NCI-H82 treated with DMSO at 0.1 percent for 48 hours (cell line): ENCODE measurements around the gene FREY1.

Experiments used
- DNase-seq: peaks from one replicate; lab custom pipeline; 2025; ENCODE audit not compliant: unreplicated experiment; lab: John Stamatoyannopoulos, UW

The FREY1 gene

GRCh38 chr11:45895553-45896259 is 11.4 kb downstream of the FREY1 start:
- no peak for DNase-seq

GRCh38 chr11:45894555-45895247 is 12.4 kb downstream of the FREY1 start:
- DNase-seq: no peak

DNA sequence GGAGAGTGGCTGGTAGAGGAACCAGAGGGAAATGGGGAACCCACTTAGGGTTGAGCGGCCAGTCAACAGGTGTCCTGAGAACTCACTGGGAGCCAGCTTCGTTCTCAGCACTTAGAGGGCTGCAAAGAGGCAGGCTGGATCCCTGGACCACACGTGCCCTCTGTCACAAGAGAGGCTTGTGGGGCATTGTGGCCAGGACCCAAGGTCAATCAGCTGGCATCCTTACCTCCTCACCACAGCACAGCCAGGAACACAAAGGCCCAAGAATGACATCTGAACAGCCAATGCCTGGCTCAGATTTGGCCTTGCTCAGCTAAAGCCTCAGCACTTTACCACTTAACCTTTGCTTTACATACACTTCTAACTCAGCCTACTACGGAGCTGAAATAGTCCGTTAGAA is 14.2 kb downstream of the FREY1 start:
- no peak for DNase-seq

GRCh38 chr11:45890886-45891550 is 16.1 kb downstream of the FREY1 start:
- no peak for DNase-seq

DNA sequence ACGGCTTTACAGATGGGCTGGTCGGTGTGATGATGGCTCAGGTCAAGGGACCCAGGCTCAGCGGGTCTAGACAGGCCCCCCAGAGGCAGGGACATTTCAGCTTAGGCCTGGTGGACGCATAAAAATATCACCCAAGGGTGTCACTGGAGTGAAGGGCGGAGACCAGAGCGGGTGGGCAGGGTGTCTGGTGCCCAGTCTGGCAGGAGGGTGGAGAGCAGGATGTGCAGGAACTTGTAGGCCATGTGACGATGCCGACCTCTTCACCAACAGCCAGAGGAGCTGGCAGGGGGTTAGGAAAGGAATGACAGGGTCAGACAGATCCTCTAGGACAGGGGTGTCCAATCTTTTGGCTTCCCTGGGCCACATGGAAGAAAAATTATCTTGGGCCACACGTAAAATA is 17.1 kb downstream of the FREY1 start:
- DNase-seq: no peak

DNA sequence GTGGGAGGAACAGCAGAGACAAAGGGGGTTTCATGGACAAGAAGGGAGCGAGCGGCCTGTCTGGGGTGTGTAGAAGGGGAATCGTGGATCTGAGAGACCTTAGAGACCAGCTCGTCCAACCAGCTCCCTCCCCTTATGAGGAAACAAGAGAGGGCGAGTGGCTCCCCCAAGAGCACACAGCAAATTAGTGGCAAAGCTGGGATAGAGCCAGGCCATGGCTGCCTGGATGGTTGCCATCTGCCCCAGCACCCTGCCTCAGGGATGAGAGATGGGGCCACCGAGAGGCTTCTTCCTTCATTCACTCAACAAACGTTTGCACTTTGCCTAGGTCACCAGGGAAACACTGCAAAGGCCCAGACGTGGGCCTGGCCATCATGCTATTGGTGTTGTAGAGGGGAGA is 17.5 kb downstream of the FREY1 start:
- DNase-seq: no peak

DNA sequence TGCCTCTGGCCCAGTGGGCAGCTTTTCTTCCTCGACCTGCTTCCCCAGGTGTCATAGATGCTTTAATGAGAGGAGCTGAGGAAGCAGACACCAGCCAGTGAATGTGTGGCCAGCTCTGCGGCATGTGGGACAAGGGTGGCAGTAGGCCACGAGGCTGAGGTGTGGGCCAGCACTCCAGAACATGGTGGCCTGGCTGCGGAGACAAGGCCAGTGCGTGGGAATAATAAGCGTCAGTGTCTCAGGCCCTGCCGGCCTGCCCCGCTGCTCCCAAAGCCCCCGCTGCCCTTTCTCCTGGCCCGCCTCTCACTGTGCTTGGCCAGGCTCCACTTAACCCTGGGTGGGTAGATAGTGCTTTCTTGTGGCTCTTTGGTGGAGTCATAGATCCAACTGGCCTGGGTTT is 19.5 kb downstream of the FREY1 start:
- DNase-seq: no peak

- DNase-seq: no peak
Observed at GRCh38 chr11:45886816-45887520, 20.1 kb downstream of the FREY1 start.

GRCh38 chr11:45885921-45886721 is 20.9 kb downstream of the FREY1 start:
- no peak for DNase-seq

- peak; percentile 23 for DNase-seq
Observed at GRCh38 chr11:45885274-45885920, 21.7 kb downstream of the FREY1 start, which contains the start of gene MAPK8IP1. MAPK8IP1 (plus strand) TSS chr11:45885651; CDS start chr11:45885821, 170 bp downstream.

DNA sequence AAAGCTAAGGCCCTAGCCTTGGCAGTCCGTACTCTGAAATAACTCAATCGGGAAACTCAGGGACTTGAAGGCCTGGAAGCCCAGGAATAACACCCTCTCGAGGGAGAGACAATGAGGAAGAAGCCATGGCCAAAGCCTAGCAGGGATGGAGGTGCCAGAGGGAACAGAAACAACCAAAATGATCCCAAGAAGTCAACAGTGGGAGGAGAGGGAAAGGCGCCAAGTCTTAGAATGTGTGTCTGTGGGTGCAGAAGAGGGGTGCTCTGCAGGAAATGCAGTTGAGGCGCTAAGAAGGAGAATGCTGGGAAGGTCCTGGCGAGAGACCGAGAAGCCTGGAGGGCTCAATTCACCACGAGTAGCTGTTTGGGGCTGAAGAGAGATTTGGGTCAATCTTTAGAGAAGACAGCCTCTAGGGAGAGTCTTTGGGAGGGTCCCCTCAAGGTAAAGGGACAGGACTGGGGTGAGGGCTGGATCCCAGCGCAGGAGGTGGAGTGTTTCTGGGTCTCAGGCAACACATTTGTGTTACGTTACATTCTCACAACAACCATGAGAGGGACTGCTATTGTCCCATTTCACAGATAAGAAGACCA is 22.4 kb downstream of the FREY1 start:
- DNase-seq: no peak

DNA sequence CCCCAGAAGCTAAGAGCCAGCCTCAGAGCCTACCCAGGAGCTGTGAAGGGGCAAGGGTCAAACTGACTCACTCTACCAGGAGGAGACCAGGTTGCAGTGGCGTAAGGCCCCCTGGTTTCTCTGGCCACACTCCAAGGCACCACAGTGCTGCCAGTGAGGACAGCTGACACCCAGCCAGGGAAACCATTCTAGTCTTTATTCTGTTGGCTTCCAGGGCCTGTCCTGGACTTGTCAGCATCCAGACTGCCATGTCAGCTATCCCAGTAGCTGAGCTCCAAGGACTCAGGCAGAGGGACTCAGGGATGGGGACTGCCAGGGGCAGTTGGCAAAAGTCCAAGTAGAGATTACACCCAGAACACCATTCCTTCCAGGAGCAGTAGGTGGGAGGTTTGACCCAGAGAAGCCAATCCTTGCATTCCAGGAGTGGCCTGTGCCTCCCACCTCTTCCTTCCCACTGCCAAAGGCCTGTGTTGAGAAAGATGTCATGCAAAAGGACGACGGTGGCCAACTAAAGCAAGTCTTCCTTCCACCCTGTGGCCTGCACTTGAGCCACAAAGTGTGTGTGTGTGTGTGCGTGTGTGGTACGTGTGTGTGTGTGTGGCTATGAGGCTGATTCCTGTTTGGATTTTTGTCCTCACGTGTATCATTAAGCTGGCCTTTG is 25.2 kb downstream of the FREY1 start:
- peak; percentile 7 for DNase-seq

DNA sequence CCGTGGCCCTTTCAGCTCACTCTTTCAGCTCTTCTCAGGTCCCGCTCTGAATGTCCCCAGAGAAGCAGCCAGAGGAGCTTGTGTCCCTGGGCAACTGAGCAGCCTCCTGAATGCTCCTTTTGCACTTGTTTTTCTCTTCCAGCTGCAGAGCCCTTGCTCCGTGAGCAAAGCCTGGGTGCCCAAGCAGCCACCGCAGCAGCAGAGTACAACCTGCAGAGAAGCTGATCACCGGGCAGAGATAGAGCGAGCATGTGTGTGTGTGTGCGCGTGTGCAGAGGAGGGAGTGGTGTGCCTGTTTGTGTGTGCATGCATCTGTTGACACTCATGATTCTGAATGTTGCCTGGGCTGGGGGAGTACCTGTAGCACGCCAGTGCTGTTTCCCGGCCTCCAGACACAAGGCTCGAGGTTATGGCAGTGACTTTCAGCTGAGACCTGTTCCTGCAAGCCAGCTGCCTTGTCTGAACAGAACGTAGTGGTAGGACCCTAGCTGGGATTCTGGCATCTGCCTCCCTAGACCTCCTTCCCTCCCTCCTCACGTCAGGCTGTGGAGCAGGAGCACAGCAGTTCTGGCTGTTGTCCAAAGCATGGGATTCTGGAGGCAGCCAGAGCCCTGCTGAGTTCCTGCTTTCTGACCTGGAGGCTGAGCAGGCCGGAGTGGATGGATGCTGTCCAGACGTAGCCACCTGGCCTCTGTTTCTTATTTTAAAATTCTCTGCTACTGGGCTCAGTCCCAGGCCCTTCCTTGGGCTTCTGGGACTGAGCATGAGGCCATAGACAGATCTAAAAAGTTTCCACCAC is 26.1 kb downstream of the FREY1 start:
- no peak for DNase-seq

DNA sequence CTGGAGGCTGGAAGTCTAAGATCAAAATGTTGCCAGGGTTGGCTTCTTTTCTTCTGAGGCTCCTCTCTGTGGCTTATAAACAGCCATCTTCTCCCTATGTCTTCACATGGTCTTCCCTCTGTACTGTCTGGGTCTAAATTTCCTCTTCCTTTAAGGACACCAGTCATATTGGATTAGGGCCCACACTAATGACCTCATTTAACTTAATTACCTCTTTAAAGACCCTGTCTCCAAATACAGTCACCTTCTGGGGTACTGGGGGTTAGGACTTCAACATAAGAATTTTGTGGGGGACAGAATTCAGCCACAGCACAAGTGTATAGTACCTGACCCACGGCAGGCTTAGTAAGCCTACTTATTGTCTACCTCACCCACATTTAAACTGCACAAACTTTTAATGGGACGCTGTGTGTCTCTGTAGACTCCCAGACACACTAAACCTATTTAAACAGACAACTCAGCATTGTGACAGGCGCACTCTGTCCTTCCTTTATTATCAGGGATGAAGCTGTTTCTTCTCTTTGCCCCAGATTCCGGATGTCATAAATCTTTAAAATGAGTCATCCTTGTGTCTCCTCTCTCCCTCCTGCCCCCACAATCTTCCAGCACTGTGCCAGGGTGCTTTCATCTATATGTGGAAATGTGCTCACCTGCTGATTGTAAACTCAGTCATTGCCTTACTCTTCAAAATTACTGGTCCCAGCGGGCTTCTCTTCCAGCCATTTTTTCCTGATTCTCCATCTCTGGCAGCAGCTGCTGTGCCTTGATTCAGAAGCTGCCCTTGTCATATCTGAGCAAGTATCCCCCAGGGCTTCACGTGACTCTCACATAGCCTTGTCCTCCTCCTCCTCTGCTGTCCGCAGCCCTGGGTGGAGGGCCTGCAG is 27.0 kb downstream of the FREY1 start:
- peak; percentile 8 for DNase-seq

DNA sequence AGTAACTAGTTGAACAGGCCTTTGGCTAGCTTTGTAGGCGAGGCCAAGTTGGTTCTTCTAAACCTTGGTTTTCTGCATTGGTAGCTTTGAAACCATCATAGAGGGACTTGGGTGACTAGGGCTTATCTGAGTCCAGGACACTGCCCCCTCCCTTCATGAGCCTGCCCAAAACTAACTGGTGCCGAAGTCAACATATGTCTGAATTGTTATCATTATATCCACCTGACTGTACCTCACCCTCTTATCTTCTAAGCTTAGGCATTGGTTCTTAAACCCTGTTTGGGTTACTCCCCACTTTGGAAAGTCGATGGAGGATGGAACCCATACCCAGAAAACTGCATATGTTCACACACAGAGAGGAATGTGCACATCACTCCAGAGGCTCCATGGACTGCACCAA is 29.2 kb downstream of the FREY1 start:
- no peak for DNase-seq

GRCh38 chr11:45877221-45877620 is 29.9 kb downstream of the FREY1 start:
- DNase-seq: no peak

GRCh38 chr11:45876401-45876800 is 30.7 kb downstream of the FREY1 start:
- no peak for DNase-seq
